ENCODE data around the gene MED16.

MED16 gene

DNA sequence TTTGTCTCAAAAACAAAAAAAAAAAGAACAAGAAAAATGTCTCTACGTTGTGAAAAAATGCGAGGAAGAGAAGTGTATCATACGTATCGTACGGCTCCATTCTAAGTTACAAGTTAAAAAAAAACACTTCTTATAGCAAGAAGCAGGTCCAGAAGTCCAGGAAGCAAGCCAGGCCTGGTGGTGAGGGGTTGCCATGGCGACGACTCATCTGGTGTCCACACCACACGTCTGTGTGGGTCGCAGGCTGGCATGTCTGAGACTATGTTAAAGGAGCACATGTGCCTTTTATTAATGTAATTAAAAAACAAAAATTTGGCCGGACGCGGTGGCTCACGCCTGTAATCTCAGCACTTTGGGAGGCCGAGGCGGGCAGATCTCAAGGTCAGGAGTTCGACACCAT is 5.9 kb downstream of the MED16 start:
- H4K20me1 ChIP-seq (ENCODE audit: insufficient read depth, low read length, poor library complexity, severe bottlenecking), result peaks cover under 1% of the 10 kb centered on the region
- H3K4me1 ChIP-seq (ENCODE audit: insufficient read depth, low read length, poor library complexity, severe bottlenecking), result no peaks in the 10 kb centered on the region
- no peak overlapping the region for H3K4me2 ChIP-seq (ENCODE audit: low read depth, low read length, poor library complexity, severe bottlenecking)
- H3K9me2 ChIP-seq (replicated peaks; ENCODE audit: low read depth, low read length), result no peaks in the 10 kb centered on the region
- no peak overlapping the region for H2AFZ ChIP-seq (ENCODE audit: low read length)
- H3K9ac ChIP-seq (ENCODE audit: low read depth, low read length, poor library complexity, severe bottlenecking), result no peak overlapping the region
- no peaks in the 10 kb centered on the region for H3F3A ChIP-seq (ENCODE audit: low read depth)
- TF ChIP-seq, protein P1, sequence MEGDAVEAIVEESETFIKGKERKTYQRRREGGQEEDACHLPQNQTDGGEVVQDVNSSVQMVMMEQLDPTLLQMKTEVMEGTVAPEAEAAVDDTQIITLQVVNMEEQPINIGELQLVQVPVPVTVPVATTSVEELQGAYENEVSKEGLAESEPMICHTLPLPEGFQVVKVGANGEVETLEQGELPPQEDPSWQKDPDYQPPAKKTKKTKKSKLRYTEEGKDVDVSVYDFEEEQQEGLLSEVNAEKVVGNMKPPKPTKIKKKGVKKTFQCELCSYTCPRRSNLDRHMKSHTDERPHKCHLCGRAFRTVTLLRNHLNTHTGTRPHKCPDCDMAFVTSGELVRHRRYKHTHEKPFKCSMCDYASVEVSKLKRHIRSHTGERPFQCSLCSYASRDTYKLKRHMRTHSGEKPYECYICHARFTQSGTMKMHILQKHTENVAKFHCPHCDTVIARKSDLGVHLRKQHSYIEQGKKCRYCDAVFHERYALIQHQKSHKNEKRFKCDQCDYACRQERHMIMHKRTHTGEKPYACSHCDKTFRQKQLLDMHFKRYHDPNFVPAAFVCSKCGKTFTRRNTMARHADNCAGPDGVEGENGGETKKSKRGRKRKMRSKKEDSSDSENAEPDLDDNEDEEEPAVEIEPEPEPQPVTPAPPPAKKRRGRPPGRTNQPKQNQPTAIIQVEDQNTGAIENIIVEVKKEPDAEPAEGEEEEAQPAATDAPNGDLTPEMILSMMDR (conservative IDR thresholded peaks at IDR 0.05; ENCODE audit: low read length), result no peak
- no peak for TF ChIP-seq EZH2phosphoT487 (IDR thresholded peaks at IDR 0.05; ENCODE audit: borderline replicate concordance)
- H3K79me2 ChIP-seq (ENCODE audit: insufficient read depth, low read length), result peaks cover 9% of the 10 kb centered on the region; the same call in 1 of the 2 replicates
- H3K27me3 ChIP-seq (ENCODE audit: insufficient read depth, low read length, poor library complexity, severe bottlenecking), result no peaks in the 10 kb centered on the region
- H3K4me3 ChIP-seq (ENCODE audit: low read length, poor library complexity, severe bottlenecking), result no peak overlapping the region
- H3K9me3 ChIP-seq (ENCODE audit: insufficient read depth, low read depth, low read length), result no peaks in the 10 kb centered on the region
- peaks cover 2% of the 10 kb centered on the region; the same call in 1 of the 2 replicates for H3K36me3 ChIP-seq (ENCODE audit: insufficient read depth, low read length)

DNA sequence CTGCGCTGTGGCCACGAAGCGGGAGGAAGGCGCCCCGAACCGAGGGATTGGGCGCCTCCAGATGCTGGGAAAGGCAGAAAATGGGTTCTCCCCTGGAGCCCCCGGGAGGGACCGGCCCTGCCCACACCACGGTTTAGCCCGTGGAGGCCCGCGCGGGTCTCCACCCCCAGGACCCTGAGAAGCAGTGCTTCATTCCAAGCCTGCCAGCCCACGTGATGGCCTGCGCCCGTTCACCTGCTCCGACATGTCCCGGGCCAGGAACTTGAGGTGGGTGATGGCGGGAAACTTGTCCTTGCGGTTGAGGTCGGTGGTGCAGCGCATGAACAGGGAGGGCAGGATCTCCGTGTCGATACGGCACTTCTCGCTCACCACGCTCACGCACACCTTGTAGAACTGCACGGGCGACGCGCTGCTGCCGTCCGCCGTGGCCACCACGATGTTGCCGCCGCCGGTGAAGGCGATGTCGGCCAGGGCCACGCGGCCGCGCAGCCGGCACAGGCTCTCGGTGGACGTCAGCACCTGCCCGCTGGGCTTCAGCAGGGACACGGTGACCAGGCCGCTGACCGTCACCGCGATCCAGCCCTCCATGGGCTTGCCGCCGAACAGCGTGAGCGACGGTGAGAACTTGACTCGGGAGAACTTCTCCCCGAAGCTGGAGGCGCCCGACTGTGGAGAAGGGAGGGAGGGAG is 7.3 kb downstream of the MED16 start:
- no peaks in the 10 kb centered on the region for H3K9me2 ChIP-seq (replicated peaks; ENCODE audit: low read depth, low read length)
- H3K27me3 ChIP-seq (ENCODE audit: insufficient read depth, low read length, poor library complexity, severe bottlenecking), result no peaks in the 10 kb centered on the region
- no peaks in the 10 kb centered on the region for H3F3A ChIP-seq (ENCODE audit: low read depth)
- no peak for TF ChIP-seq EZH2phosphoT487 (IDR thresholded peaks at IDR 0.05; ENCODE audit: borderline replicate concordance)
- H3K4me3 ChIP-seq (ENCODE audit: low read length, poor library complexity, severe bottlenecking), result no peak overlapping the region
- H3K9me3 ChIP-seq (ENCODE audit: insufficient read depth, low read depth, low read length), result no peaks in the 10 kb centered on the region
- H3K79me2 ChIP-seq (ENCODE audit: insufficient read depth, low read length), result no peaks in the 10 kb centered on the region
- no peak overlapping the region for H3K9ac ChIP-seq (ENCODE audit: low read depth, low read length, poor library complexity, severe bottlenecking)
- H3K4me2 ChIP-seq (ENCODE audit: low read depth, low read length, poor library complexity, severe bottlenecking), result no peak overlapping the region
- peaks cover 2% of the 10 kb centered on the region; the same call in 1 of the 2 replicates for H3K36me3 ChIP-seq (ENCODE audit: insufficient read depth, low read length)
- H3K4me1 ChIP-seq (ENCODE audit: insufficient read depth, low read length, poor library complexity, severe bottlenecking), result no peaks in the 10 kb centered on the region
- H4K20me1 ChIP-seq (ENCODE audit: insufficient read depth, low read length, poor library complexity, severe bottlenecking), result no peaks in the 10 kb centered on the region
- H2AFZ ChIP-seq (ENCODE audit: low read length), result no peak overlapping the region

DNA sequence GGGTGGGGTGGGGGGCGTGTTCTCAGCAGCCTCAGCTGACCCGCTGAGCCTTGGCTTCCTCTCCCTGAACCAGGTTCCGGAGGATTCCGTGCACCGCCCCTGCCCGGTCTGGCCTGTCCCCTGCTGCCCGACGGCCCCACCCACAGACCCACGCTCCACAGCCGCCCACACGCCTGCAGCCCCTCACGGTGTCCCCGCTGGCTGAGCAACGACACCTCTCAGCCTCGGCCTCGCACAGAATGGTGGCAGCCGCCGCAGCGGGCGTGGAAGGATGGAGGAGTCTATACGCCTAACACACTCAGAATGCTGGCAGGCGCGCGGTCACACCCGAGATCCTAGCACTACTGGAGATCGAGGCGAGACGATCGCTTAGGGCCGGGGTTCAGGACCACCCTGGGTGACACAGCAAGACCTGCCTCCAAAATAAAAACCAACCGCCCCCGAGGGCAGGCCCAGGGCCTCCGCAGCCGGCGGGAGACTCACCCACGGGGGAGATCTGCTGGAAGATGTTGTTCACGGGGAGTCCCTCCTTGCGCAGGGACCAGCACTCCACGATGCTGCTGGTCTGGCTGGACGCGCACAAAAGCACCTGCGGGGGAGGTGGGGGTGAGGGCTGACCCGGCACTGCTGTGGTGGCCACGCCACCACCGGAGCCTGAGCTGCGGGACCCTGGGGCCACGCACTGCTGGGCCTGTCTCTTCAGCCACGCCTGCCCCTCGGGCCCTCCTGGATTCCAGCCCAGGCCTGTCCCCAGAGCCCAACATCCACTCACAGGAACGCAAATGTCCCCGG is 8.4 kb downstream of the MED16 start:
- no peak overlapping the region for H3K4me2 ChIP-seq (ENCODE audit: low read depth, low read length, poor library complexity, severe bottlenecking)
- no peaks in the 10 kb centered on the region for H3K9me3 ChIP-seq (ENCODE audit: insufficient read depth, low read depth, low read length)
- H2AFZ ChIP-seq (ENCODE audit: low read length), result no peak overlapping the region
- no peaks in the 10 kb centered on the region for H3K4me1 ChIP-seq (ENCODE audit: insufficient read depth, low read length, poor library complexity, severe bottlenecking)
- H3K36me3 ChIP-seq (ENCODE audit: insufficient read depth, low read length), result peaks cover 2% of the 10 kb centered on the region; the same call in 1 of the 2 replicates
- no peak for TF ChIP-seq EZH2phosphoT487 (IDR thresholded peaks at IDR 0.05; ENCODE audit: borderline replicate concordance)
- TF ChIP-seq, protein P1 (conservative IDR thresholded peaks at IDR 0.05; ENCODE audit: low read length), result no peak
- H4K20me1 ChIP-seq (ENCODE audit: insufficient read depth, low read length, poor library complexity, severe bottlenecking), result no peaks in the 10 kb centered on the region
- H3K4me3 ChIP-seq (ENCODE audit: low read length, poor library complexity, severe bottlenecking), result no peak overlapping the region
- no peaks in the 10 kb centered on the region for H3K79me2 ChIP-seq (ENCODE audit: insufficient read depth, low read length)
- no peaks in the 10 kb centered on the region for H3K9me2 ChIP-seq (replicated peaks; ENCODE audit: low read depth, low read length)
- H3F3A ChIP-seq (ENCODE audit: low read depth), result no peaks in the 10 kb centered on the region
- H3K9ac ChIP-seq (ENCODE audit: low read depth, low read length, poor library complexity, severe bottlenecking), result no peak overlapping the region
- H3K27me3 ChIP-seq (ENCODE audit: insufficient read depth, low read length, poor library complexity, severe bottlenecking), result no peaks in the 10 kb centered on the region
